Measurements from ENCODE around the gene CACNA1D.

DNA sequence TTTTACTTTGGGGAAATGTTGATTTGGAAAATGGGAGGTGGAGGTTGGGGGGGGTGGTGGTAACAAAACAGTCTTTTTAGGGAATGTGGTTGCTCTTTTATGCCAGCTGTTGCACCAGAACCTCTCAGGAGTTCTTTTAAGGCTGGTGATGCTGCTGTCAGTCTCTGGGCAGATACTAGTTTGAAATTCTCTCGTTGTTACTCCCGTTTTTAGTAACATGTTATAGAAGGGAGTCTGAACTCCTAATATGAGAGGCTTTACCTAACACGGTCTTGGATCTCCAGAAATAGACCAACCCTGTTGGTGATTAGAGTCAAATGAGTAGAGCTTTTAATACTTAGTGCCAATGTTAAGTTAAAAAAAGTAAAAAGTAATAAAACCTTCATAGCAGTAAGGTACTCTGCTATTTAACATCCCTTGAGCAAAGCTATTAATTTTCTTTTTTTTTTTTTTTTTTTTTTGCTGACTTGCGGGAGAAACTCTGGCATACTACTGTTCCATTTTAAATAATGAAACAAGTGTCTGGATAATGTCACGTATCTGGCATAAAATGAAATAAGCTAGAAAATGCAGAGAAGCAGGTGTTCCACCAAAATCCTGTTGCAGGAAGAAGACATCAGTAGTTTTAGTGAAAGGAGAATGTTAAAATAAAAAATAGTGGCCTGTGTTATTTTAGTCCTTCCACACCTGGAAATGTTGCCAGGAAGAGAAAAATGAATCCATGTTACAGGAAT lies 156.7 kb downstream of the CACNA1D start:
- TF ChIP-seq, protein P1, sequence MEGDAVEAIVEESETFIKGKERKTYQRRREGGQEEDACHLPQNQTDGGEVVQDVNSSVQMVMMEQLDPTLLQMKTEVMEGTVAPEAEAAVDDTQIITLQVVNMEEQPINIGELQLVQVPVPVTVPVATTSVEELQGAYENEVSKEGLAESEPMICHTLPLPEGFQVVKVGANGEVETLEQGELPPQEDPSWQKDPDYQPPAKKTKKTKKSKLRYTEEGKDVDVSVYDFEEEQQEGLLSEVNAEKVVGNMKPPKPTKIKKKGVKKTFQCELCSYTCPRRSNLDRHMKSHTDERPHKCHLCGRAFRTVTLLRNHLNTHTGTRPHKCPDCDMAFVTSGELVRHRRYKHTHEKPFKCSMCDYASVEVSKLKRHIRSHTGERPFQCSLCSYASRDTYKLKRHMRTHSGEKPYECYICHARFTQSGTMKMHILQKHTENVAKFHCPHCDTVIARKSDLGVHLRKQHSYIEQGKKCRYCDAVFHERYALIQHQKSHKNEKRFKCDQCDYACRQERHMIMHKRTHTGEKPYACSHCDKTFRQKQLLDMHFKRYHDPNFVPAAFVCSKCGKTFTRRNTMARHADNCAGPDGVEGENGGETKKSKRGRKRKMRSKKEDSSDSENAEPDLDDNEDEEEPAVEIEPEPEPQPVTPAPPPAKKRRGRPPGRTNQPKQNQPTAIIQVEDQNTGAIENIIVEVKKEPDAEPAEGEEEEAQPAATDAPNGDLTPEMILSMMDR (conservative IDR thresholded peaks at IDR 0.05), result no peak
- no peak for TF ChIP-seq ZFX (IDR thresholded peaks at IDR 0.05)

Measured in C4-2B (cell line).